DND-41 (cell line): ENCODE results near the gene PDXP.

ENCODE experiments used
- ATAC-seq: fragments of 200-7000 bp; cut with Tn5 transposase; 3 replicates; pipeline ENCODE4 v1.9.1; 2021; ENCODE audit warnings: low read depth; ENCODE audit not compliant: insufficient read depth
- DNase-seq: peaks from one replicate; pipeline ENCODE4 v3.0.0-alpha.2; 2020
- H2AFZ ChIP-seq: 2 replicates; pipeline ENCODE4 v1.6.0; 2012; ENCODE audit warnings: low read depth, low read length
- H3K27ac ChIP-seq: 2 replicates; pipeline ENCODE4 v1.5.1; 2012; ENCODE audit warnings: low read length, inconsistent platforms
- H3K27me3 ChIP-seq: fragments of 200-600 bp; sonication (generic); 2 replicates; pipeline ENCODE4 v1.6.0; 2012; ENCODE audit warnings: low read length, mild to moderate bottlenecking, inconsistent platforms; ENCODE audit not compliant: insufficient read depth, poor library complexity
- H3K36me3 ChIP-seq: 2 replicates; pipeline ENCODE4 v1.5.1; 2012; ENCODE audit warnings: low read length, inconsistent platforms; ENCODE audit not compliant: insufficient read depth
- H3K4me1 ChIP-seq: 2 replicates; pipeline ENCODE4 v1.5.1; 2012; ENCODE audit warnings: mild to moderate bottlenecking, low read length; ENCODE audit not compliant: insufficient read depth
- H3K4me2 ChIP-seq: 2 replicates; pipeline ENCODE4 v1.6.0; 2012; ENCODE audit warnings: mild to moderate bottlenecking, moderate library complexity, low read length, inconsistent platforms; ENCODE audit not compliant: insufficient read depth
- H3K4me3 ChIP-seq, 2 experiments: fragments of 200-600 bp in 1 of 2; shearing (Covaris generic) in 1 of 2; 2 replicates each; pipeline ENCODE4 v1.5.1; 2012 to 2016; ENCODE audit warnings: inconsistent platforms in 2 of 2, low read length in 2 of 2, mild to moderate bottlenecking in 2 of 2, low read depth in 1 of 2, moderate library complexity in 1 of 2
- H3K79me2 ChIP-seq: 2 replicates; pipeline ENCODE4 v1.6.0; 2012; ENCODE audit warnings: low read length, inconsistent platforms; ENCODE audit not compliant: insufficient read depth
- H3K9ac ChIP-seq: 2 replicates; pipeline ENCODE4 v1.6.0; 2012; ENCODE audit warnings: low read depth, mild to moderate bottlenecking, inconsistent platforms, low read length, moderate library complexity
- H3K9me3 ChIP-seq: 2 replicates; pipeline ENCODE4 v1.5.1; 2012; ENCODE audit warnings: low read length, moderate library complexity, mild to moderate bottlenecking, inconsistent platforms; ENCODE audit not compliant: insufficient read depth, severe bottlenecking
- H4K20me1 ChIP-seq: 2 replicates; pipeline ENCODE4 v1.6.0; 2012; ENCODE audit warnings: low read length; ENCODE audit not compliant: insufficient read depth
- EZH2 ChIP-seq: IDR thresholded peaks from 3 replicates; pipeline ENCODE4 v1.6.1; 2012; ENCODE audit warnings: borderline replicate concordance, low read depth, mild to moderate bottlenecking, moderate library complexity, low read length, inconsistent platforms; ENCODE audit not compliant: severe bottlenecking
- TF ChIP-seq, protein P1 (sequence below): IDR thresholded peaks from 2 replicates; pipeline ENCODE4 v1.5.1; 2012; ENCODE audit warnings: borderline replicate concordance, low read length, moderate library complexity, mild to moderate bottlenecking; ENCODE audit not compliant: poor library complexity, severe bottlenecking; ENCODE audit errors: extremely low read depth

Gene PDXP

DNA sequence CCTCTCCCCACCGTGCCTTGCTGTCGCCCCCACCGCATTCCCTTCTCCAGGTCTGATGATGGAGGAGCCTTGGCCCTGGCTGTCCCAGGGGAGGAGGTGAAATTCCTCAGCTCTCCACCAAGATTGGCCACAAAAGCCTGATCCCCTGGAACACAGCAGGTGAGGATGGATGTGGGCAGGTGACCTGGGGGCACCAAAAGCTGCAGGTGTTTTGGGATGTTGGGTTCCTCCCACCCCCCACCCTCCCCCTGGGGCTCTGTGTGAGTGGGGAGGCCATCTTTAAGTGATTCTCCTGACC lies 39.0 kb downstream of the PDXP start:
- H3K4me1 ChIP-seq: no peaks in the 10 kb centered on the region
- H3K27me3 ChIP-seq: no peaks in the 10 kb centered on the region
- DNase-seq: no peak
- no peak overlapping the region for H3K9ac ChIP-seq
- H3K4me2 ChIP-seq: no peak overlapping the region
- no peak for ATAC-seq
- H3K4me3 ChIP-seq: no peak overlapping the region
- H3K9me3 ChIP-seq: no peaks in the 10 kb centered on the region
- 0 out of 2 replicates have a peak, but pooled peaks cover 3% of the 10 kb centered on the region for H4K20me1 ChIP-seq
- no peak overlapping the region for H2AFZ ChIP-seq
- no peak overlapping the region for H3K27ac ChIP-seq
- H3K79me2 ChIP-seq: no peaks in the 10 kb centered on the region
- TF ChIP-seq, protein P1, sequence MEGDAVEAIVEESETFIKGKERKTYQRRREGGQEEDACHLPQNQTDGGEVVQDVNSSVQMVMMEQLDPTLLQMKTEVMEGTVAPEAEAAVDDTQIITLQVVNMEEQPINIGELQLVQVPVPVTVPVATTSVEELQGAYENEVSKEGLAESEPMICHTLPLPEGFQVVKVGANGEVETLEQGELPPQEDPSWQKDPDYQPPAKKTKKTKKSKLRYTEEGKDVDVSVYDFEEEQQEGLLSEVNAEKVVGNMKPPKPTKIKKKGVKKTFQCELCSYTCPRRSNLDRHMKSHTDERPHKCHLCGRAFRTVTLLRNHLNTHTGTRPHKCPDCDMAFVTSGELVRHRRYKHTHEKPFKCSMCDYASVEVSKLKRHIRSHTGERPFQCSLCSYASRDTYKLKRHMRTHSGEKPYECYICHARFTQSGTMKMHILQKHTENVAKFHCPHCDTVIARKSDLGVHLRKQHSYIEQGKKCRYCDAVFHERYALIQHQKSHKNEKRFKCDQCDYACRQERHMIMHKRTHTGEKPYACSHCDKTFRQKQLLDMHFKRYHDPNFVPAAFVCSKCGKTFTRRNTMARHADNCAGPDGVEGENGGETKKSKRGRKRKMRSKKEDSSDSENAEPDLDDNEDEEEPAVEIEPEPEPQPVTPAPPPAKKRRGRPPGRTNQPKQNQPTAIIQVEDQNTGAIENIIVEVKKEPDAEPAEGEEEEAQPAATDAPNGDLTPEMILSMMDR: no peak
- TF ChIP-seq EZH2: no peak
- peaks cover 14% of the 10 kb centered on the region for H3K36me3 ChIP-seq

DNA sequence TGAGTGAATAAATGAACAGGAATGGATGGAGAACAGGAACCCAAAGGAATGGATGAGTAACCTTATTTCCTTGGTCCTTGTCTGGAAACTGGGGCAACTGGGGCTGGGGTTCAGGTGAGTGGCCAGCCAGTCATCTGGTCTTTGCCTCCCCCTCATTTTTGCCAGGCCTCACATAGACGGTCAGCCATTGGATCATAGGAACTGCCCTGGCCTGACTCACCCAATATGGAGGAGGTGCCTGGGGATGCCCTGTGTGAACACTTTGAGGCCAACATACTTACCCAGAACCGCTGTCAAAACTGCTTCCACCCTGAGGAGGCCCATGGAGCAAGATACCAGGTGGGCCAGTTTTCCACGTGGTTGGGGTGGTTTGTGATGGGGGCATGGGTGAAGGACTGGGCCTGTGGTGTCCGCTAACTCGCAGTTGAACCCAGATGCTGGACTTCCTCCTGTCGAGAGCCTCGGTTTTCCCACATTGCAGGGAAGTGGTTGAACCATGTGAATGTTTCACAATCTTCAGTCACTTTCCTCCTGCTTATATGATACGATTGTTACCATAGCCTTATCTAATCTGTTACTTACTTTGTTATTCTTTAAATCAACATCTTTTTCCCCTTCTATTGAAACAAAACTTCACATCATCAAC lies 42.7 kb downstream of the PDXP start:
- Histone ChIP-seq H3K4me3 (no peak overlapping the region), H2AFZ (no peak overlapping the region), H3K4me1 (no peaks in the 10 kb centered on the region), H3K79me2 (no peaks in the 10 kb centered on the region), H3K4me2 (no peak overlapping the region), H3K27me3 (no peaks in the 10 kb centered on the region), H4K20me1 (no peaks in the 10 kb centered on the region), H3K36me3 (no peaks in the 10 kb centered on the region), H3K9ac (no peak overlapping the region), H3K9me3 (no peaks in the 10 kb centered on the region), H3K27ac (no peak overlapping the region)
- no peak for TF ChIP-seq EZH2
- TF ChIP-seq, protein P1: no peak
- no peak for ATAC-seq
- DNase-seq: no peak

DNA sequence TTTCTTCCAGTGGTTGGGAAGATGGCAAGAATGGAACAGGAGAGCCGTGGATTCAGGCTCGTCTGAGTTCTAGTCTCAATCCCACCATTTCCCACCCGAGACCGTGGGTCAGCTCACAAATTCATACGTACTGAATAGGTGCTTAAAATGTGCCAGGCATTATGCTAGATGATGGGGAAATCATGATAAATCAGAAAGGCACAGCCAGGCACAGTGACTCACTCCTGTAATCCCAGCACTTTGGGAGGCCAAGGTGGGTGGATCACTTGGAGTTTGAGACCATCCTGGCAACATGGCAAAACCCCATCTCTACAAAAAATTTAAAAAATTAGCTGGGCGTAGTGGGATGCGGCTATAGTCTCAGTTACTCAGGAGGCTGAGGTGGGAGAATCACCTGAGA lies 45.4 kb downstream of the PDXP start:
- H3K9ac ChIP-seq: no peak overlapping the region
- no peaks in the 10 kb centered on the region for H3K4me1 ChIP-seq
- TF ChIP-seq, protein P1: no peak
- TF ChIP-seq EZH2: no peak
- H2AFZ ChIP-seq: no peak overlapping the region
- no peaks in the 10 kb centered on the region for H3K9me3 ChIP-seq
- no peaks in the 10 kb centered on the region for H4K20me1 ChIP-seq
- ATAC-seq (no peak), DNase-seq (no peak)
- no peaks in the 10 kb centered on the region for H3K27me3 ChIP-seq
- H3K4me2 ChIP-seq: no peak overlapping the region
- no peak overlapping the region for H3K27ac ChIP-seq
- H3K36me3 ChIP-seq: no peaks in the 10 kb centered on the region
- H3K79me2 ChIP-seq: no peaks in the 10 kb centered on the region
- no peak overlapping the region for H3K4me3 ChIP-seq

DNA sequence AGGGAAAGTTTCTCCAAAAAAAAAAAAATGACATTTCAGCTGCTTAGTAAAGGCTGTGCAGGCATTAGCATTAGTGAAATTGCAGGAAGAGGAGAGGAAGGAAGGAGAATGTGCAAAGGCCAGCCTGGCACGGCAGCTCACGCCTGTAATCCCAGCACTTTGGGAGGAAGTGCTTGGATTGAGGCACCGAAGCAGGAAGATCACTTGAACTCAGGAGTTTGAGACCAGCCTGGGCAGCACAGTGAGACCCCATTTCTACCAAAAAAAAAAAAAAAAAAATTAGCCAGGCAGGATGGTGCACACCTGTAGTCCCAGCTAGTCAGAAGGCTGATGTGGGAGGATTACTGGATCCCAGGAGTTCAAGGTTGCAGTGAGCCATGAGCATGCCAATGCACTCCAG lies 46.1 kb downstream of the PDXP start:
- Histone ChIP-seq H3K4me1 (no peaks in the 10 kb centered on the region), H3K36me3 (no peaks in the 10 kb centered on the region)

More for the DNA sequence above, 46.1 kb downstream of the PDXP start:
- no peak for DNase-seq
- Histone ChIP-seq H3K27ac (no peak overlapping the region), H4K20me1 (no peaks in the 10 kb centered on the region), H2AFZ (no peak overlapping the region), H3K79me2 (no peaks in the 10 kb centered on the region), H3K9ac (no peak overlapping the region), H3K4me3 (no peak overlapping the region), H3K27me3 (no peaks in the 10 kb centered on the region), H3K4me2 (no peak overlapping the region), H3K9me3 (no peaks in the 10 kb centered on the region)
- TF ChIP-seq, protein P1: no peak
- no peak for ATAC-seq
